HuH-7.5 (cell line): ENCODE data around the gene GJB1.
"Not testable (repeated sequence)": the region's sequence is repeated elsewhere in the genome, so short reads cannot be mapped to it uniquely, and the experiment has no call there.

ENCODE experiments used
- DNase-seq: peaks from one replicate; pipeline ENCODE4 v3.0.0; 2011; ENCODE audit warnings: low spot score

Gene GJB1

DNA sequence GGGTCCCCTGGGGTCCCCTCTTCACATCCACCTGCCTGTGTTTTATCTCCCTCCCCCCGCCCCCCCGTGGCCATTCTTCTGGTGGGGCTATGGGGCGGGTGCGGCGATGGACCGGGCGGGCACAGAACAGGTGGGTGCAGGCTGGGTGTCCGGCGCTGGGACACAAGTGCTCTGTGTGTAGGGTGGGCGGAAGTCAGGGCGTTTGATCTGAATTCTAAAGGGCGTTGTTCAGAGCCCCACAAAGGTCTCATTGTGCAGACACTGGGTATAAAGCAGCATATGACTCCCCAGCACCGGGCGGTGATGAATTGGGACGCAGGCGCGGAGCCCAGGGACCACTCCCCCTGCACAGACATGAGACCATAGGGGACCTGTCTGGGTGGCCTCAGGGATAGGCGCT lies at the start of gene GJB1:
Gene GJB1 (plus strand): TSS at position 296 of the 400 bp plus-strand sequence. CDS start 484 bp downstream, outside the sequence.
- no peak for DNase-seq

DNA sequence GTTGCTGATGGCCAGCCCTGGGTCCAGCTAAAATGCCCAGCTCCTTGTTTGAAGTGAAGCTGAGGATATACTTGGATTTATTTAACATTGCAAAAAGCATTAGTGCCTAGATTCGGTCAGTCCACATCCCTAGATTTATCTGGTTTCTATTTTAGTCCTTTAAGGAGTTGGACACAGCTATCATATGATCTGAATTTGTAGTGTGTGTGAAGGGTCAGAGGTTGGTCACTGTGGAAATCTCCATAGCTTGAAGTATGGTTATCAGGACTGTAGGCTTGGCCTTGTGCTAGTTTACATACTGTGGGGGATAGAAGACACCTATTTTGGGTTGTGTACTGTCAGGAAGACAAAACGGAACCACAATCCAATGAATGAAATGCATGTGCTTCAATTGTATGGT lies 49.6 kb upstream of the GJB1 start:
- no peak for DNase-seq

- no peak for DNase-seq
These were observed 48.2 kb upstream of the GJB1 start for GRCh38 chrX:71174795-71175194.

- no peak for DNase-seq
These were observed 47.5 kb upstream of the GJB1 start for GRCh38 chrX:71175531-71175930.

- no peak for DNase-seq
These were observed 45.7 kb upstream of the GJB1 start for GRCh38 chrX:71177327-71177726.

DNA sequence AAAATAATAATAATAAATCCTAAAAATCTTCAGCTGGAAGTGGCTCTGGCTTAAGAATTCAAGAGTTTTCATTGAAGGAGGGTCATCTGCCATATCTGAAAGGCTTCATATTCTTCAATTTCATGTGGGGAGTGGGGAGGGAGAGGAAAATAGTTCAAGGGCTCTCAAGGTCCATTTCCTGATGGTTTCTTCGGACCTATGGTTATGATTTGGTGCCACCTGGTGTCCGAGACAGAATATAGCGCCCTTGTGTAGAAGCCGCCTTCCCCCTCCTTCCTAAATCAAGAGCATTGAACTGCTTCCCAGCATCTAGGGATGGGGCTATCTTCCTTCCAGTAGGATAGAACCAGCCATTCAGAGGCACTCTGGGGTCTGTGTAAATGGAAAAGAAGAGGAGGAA lies 44.1 kb upstream of the GJB1 start:
- DNase-seq: peak; percentile 27

DNA sequence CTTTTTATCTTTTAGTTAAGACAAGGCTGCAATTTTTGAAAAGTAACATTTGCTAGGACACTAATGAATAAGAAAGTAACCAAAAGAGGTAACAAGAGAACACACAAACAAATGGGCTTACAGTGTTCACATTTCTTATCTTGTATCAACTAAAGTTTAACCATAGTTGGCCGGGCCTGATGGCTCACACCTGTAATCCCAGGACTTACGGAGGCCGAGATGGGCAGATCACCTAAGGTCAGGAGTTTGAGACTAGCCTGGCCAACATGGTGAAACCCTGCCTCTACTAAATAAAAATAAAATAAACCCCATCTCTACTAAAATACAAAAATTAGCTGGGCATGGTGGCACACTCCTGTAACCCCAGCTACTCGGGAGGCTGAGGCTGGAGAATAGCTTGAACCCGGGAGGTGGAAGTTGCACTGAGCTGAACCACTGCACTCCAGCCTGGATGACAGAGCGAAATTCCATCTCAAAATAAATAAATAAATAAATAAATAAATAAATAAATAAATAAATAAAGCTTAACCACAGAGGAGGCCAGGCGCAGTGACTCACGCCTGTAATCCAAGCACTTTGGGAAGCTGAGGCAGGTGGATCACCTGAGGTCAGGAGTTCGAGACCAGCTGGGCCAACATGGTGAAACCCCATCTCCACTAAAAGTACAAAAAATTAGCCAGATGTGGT lies 42.3 kb upstream of the GJB1 start:
- DNase-seq: not testable (repeated sequence)

DNA sequence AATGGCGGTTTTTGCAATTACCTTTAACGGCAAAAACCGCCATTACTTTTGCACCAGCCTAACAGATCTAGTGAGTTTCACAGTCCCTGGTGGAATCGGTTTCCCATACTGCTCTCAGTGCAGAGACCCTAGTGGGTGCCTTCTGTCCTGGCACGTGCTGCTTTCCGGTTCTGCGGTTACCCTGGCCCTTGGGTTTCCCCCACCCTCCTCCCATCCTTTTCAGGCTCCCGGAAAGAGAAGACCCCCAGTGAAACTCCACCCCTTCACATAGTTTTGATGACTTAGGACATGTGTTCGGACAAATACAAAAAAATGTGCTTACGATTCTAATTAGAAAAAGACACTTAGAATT lies 41.5 kb upstream of the GJB1 start:
- no peak for DNase-seq

DNA sequence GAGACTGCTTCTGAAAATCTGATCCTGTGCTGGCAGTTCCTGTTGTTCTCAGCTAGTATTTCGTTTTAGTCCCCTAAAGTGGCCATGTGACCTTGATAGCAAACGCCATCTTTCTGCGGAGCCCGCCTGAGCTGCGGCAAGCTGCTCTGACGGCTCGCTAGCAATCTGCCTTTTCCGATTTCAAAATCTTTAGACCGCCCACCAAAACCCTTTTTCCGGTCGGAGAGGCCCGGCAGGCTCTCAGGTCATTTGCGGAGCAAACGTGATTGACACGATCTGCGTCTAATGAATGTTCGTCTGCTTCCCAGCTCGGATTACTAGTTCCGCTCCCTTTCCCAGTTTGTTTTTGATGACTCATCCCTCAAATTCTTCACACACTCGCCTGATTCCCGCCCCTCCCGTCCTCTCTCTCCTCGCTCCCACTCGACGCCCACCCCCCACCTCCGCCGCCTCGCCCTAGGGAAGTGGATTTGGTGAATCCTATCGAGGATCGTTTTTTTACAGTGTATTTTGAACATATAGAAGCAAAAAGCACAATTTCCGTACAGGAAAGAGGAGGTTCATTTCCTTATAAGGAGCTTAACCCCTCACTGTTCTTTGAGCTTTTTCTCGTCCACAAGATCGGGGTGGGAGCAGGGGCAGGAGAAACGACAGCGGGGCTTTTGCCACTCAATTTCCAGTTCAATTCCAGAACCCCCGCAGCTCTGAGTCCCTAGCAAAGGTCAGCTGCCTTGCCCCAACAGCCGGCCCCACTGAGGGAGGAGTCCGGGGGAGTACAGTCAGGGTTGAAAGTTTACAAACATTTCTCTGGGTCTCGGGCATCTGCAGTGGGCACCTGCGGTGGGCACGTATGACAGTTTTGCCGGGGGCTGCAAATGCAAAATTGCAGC lies 40.9 kb upstream of the GJB1 start:
- peak; percentile 59 for DNase-seq

DNA sequence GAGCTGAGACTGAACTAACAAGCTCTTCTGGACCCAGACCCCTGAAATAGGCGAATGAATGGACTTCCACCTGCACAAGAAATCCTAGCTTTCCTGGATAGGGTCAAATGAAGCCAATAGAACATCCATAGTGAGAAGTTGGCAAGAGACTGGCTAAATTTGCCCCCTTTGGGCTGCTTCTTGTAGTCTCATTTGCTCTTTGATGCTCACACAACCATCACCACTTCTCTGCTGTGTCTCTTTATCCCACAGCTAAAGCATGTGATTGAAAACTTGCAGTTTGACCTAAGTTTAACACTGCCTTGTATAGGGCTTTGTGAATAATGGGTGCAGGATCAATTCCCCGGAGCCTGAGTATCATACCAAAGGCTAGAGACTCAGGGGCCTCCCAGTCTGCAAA lies 40.2 kb upstream of the GJB1 start:
- no peak for DNase-seq

DNA sequence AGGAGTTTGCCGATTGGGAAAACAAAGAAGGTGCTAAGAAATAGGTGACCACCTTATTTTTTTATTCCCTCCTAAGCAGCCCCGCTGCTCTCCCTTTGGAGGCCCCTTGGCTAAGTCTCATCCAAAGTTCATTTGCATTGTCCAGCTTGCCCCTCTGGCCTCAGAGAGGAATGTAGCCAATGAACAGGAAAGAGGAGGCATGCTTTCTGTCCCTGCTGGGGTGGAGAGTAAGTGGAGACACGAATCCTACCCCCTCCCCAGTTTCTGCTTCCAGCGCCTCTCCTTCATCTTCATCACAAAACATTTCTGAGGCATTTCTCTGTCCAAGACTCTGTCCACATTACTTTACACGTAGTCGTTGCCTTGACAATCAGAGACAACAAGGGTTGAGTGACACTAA lies 39.7 kb upstream of the GJB1 start:
- DNase-seq: no peak

GRCh38 chrX:71184092-71184491 lies 38.9 kb upstream of the GJB1 start:
- no peak for DNase-seq

DNA sequence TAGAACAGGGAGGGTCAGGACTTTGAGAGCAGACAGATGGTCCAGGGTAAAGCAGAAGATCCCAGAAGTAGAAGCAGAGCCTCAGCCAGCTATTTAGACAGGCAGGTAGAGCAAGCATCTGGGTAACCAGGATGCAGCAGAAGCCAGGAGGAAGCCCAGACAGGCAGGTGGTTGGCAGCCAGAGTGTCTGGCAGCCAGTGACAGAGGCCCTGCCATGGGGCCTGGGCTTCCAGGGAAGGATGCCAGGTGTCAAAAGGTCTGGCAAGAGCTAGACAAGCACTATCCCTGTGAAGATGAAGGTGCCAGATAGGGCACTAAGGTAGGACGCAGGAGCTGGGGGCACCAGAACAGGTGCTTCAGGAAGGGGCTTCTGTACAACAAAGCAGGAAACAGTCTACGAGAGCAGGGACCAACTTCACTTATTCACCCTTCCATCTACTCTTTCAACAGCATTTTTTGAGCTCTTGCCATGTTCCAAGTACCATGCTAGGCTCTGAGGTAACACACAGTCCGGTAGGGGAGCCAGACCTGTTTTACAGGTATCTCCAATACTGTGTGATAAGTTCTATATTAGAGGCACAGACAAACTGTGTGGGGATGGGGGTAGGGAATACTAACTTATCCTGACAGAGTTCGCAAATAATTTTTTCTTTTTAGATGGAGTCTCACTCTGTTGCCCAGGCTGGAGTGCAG lies 38.1 kb upstream of the GJB1 start:
- no peak for DNase-seq

DNA sequence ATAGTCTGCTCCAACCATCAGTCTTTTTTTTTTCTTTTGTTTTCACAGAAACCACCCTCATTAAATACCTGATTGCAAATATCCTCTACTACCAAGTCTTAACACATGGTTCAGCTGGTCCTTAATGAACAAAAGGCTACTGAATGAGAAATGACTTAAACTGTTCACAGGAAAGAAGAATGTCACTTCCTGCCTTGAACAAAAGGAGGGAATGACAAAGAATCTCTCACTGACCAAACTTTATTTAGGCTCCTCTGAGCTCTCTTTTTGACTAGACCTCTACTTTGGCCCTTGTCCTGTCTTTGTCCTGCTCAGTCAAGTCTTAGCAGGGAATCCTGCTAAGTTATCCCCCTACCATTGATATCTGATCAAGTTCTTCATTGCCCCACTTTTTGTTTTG lies 31.8 kb upstream of the GJB1 start:
- no peak for DNase-seq

- DNase-seq: no peak
These were observed 26.9 kb upstream of the GJB1 start for GRCh38 chrX:71195964-71196649.

DNA sequence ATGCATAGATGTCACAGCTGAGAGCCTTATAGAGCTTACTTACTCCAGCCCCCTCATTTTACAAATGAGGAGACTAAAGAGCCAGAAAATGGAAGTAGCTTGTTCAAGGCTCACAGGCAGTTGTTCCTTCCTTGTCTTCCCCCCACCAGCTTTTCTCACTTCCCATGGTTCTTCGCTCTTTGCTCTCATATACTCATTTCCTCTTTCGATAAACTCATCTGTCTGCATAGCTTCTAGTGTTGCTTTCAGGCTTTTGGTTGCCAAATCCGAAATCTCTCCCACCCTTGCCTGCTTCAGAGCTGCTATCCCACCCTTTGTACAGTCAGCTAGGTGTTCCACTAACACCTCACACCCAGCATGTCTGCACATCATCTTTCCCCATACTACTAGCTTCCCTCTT lies 25.0 kb upstream of the GJB1 start:
- no peak for DNase-seq

- no peak for DNase-seq
These were observed 23.6 kb upstream of the GJB1 start for GRCh38 chrX:71199252-71200008.

GRCh38 chrX:71210816-71211215 lies 12.2 kb upstream of the GJB1 start:
- DNase-seq: no peak

GRCh38 chrX:71212536-71212935 lies 10.5 kb upstream of the GJB1 start:
- DNase-seq: no peak

DNA sequence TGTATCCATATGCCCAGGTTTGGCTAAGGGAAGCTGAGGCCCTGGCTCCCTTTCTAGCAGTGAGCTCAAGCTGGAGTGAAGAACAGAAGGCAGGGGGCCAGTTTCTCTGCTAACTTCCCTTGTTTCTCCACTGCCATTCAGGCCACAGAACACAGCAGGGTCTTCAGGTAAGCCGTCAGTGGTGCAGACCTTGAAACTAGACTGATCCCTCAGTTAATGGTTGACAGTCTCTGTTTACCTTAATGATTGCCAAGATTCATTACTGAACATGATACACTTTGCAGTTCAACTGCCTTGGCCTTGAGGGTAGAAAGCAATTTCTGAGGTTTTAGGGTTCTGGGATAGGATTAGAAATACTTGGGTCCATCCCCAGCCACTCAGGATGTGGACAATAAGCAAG lies 8.9 kb upstream of the GJB1 start:
- DNase-seq: no peak

DNA sequence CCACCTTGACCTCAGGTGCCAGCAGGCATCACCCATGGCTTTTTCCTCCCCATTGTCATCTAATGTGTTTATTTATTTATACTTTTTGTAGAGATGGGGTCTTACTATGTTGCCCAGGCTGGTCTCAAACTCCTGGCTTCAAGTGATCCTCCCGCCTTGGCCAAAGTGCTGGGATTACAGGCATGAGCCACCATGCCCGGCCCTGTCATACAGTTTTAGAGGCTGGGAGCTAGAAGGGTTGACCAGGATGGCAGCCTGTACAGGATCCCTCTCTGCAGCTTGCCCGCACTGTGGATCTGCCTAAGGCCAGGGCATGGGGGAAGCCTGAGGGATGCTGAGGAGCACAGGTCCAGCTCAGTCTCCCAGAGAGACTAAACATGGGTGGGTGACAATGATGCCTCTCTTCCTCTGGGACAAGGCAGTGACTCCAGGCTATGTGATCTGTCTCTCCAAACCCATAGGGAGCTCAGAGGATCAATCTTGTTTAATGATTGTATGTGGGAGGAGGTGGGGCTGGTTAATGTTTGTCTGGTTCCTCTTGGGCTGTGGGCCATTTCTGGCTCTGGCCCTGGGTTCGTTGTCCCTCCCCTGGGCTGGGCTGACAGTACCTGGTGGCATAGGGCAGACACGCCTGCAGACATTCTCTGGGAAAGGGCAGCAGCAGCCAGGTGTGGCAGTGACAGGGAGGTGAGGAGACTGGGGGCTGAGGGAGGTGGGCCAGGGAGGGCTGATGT lies 8.3 kb upstream of the GJB1 start:
- peak; percentile 40 for DNase-seq
